ENCODE results near the gene EPB42. TPM values are rescaled to one million over a fixed set of nuclear protein-coding genes. Genes with fewer than 3 reads are reported as not detected.

EPB42 gene
- total and polyA plus RNA-seq, 8 donors = 1.1 to 5.3 (median 3.5) TPM; not detected in 2

GRCh38 chr15:43249699-43250203, 28.9 kb upstream of the EPB42 start:
- Histone ChIP-seq H3K36me3 (no peaks in the 10 kb centered on the region), H3K4me3 (no peak overlapping the region), H3K9me3 (no peaks in the 10 kb centered on the region), H3K4me1 (no peaks in the 10 kb centered on the region), H3K27me3 (no peaks in the 10 kb centered on the region), H3K27ac (no peak overlapping the region)
- no peak for DNase-seq
- ATAC-seq = no peak
- intact Hi-C loops (cut with DNase I) = no loop called here
- no peak for TF ChIP-seq CTCF (IDR thresholded peaks at IDR 0.05)

- no peak overlapping the region for H3K27ac ChIP-seq
- DNase-seq = no peak
- no peaks in the 10 kb centered on the region for H3K27me3 ChIP-seq
- no peak for TF ChIP-seq CTCF (IDR thresholded peaks at IDR 0.05)
- ATAC-seq = no peak
- intact Hi-C loops (cut with DNase I) = no loop called here
- H3K36me3 ChIP-seq = no peaks in the 10 kb centered on the region
- no peaks in the 10 kb centered on the region for H3K9me3 ChIP-seq
- no peaks in the 10 kb centered on the region for H3K4me1 ChIP-seq
- H3K4me3 ChIP-seq = no peak overlapping the region
Measured at GRCh38 chr15:43249236-43249635, 28.4 kb upstream of the EPB42 start.

- Histone ChIP-seq H3K27me3 (peaks cover 0 to 4% of the 10 kb centered on the region in 2 donors), H3K36me3 (no peaks in the 10 kb centered on the region), H3K27ac (no peak overlapping the region), H3K9me3 (no peaks in the 10 kb centered on the region), H3K4me3 (no peak overlapping the region), H3K4me1 (no peaks in the 10 kb centered on the region)
- TF ChIP-seq CTCF (IDR thresholded peaks at IDR 0.05) = no peak
- no peak for ATAC-seq
- DNase-seq = no peak
- intact Hi-C loops (cut with DNase I) = no loop called here
Measured at GRCh38 chr15:43246261-43246774, 25.5 kb upstream of the EPB42 start.

GRCh38 chr15:43244092-43244491, 23.3 kb upstream of the EPB42 start:
- Histone ChIP-seq H3K4me1 (no peaks in the 10 kb centered on the region), H3K4me3 (no peak overlapping the region), H3K27me3 (peaks cover 0 to 6% of the 10 kb centered on the region in 2 donors), H3K9me3 (no peaks in the 10 kb centered on the region), H3K27ac (no peak overlapping the region), H3K36me3 (no peaks in the 10 kb centered on the region)
- DNase-seq (no peak), ATAC-seq (no peak)
- TF ChIP-seq CTCF (IDR thresholded peaks at IDR 0.05) = no peak
- intact Hi-C loops (cut with DNase I) = no loop called here

GRCh38 chr15:43243020-43243645, 22.3 kb upstream of the EPB42 start:
- Histone ChIP-seq H3K27me3 (peaks cover 0 to 14% of the 10 kb centered on the region in 2 donors), H3K36me3 (no peaks in the 10 kb centered on the region), H3K4me1 (no peaks in the 10 kb centered on the region), H3K27ac (no peak overlapping the region), H3K4me3 (no peak overlapping the region), H3K9me3 (no peaks in the 10 kb centered on the region)
- intact Hi-C loops (cut with DNase I) = no loop called here
- ATAC-seq = no peak
- no peak for TF ChIP-seq CTCF (IDR thresholded peaks at IDR 0.05)
- no peak for DNase-seq

Measured in left lung (tissue), 10 donors.